ENCODE results near the gene ZNF211. TPM values are rescaled to one million over a fixed set of nuclear protein-coding genes. Genes with fewer than 3 reads are reported as not detected.

Gene ZNF211
- total and polyA plus RNA-seq, 9 of the 15 experiments (the other 6 are each of a cell fraction or from before 2014, with no cell fraction given): 1.3 to 11.6 (median 4.5) TPM

DNA sequence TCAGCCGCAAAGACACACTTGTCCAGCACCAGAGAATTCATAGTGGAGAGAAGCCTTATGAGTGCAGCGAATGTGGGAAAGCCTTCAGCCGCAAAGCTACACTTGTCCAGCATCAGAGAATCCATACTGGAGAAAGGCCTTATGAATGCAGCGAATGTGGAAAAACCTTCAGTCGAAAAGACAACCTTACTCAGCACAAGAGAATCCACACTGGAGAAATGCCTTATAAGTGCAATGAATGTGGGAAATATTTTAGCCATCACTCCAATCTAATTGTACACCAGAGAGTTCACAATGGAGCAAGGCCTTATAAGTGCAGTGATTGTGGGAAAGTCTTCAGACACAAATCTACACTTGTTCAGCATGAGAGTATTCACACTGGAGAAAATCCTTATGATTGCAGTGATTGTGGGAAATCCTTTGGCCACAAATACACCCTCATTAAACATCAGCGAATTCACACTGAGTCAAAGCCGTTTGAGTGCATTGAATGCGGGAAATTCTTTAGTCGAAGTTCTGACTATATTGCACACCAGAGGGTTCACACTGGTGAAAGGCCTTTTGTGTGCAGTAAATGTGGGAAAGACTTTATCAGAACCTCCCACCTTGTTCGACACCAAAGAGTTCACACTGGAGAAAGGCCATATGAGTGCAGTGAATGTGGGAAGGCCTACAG, 12.2 kb upstream of the ZNF211 start (continued):
- TF ChIP-seq CTCF (IDR thresholded peaks at IDR 0.05 in 2 of 3, conservative IDR thresholded peaks at IDR 0.05 in 1 of 3; ENCODE audit: insufficient read depth in 2 of 3, low read depth in 1 of 3, low read length in 3 of 3): no peak
- no peak for TF ChIP-seq NFATC3 (IDR thresholded peaks at IDR 0.05)
- TF ChIP-seq MTA1 (IDR thresholded peaks at IDR 0.05; ENCODE audit: borderline replicate concordance): no peak
- TF ChIP-seq EP400 (IDR thresholded peaks at IDR 0.05): 0 out of 2 replicates have a peak, but pooled peaks have one; percentile 16
- peak; percentile 97 for TF ChIP-seq TRIM28 (IDR thresholded peaks at IDR 0.05)
- no peak for TF ChIP-seq NFIC (IDR thresholded peaks at IDR 0.05)
- TF ChIP-seq TEAD2 (tag; IDR thresholded peaks at IDR 0.05): no peak

DNA sequence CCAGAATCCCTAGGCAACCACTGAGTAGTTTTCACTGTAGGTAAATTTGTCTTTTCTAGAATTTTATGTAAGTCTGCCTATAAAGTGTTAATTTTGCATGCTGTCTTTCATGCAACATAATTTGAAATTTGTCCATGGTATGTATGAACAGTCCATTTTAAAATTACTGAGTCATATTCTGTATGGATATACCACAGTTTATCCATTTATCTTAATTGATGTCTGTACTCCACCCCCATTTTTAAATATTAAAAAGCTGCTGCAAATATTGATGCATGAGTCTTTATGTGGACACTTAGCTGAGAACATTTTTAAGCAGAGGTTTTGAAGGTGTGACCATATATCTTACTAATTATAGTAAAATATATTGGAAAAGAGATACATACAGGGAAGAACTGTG, 9.9 kb upstream of the ZNF211 start:
- CTCF ChIA-PET (ENCODE audit: low intra/inter-chr PET ratio): interaction anchor here (0.7 kb wide), 1 partner anchor 316 kb away, joined by 3 read pairs; no protein-coding TSS in a partner anchor
- Histone ChIP-seq H3K4me1 (replicated peaks in 1 of 2; ENCODE audit: control insufficient read depth in 2 of 2, insufficient read depth in 2 of 2, low read length in 2 of 2) (no peaks in the 10 kb centered on the region), H3K4me3 (no peak overlapping the region), H3K27ac (ENCODE audit: extremely low read depth, low read depth, low read length) (no peak overlapping the region), H3K9me3 (replicated peaks; ENCODE audit: control insufficient read depth, insufficient read depth, low read depth, low read length) (peaks cover 35% of the 10 kb centered on the region), H3K9me1 (ENCODE audit: control insufficient read depth, insufficient read depth, low read length) (no peaks in the 10 kb centered on the region), H3K4me2 (ENCODE audit: insufficient read depth, low read length) (no peak overlapping the region), H3K27me3 (ENCODE audit: control insufficient read depth in 2 of 2, insufficient read depth in 2 of 2, low read length in 2 of 2) (no peaks in the 10 kb centered on the region), H3K36me3 (ENCODE audit: control insufficient read depth, insufficient read depth, low read length) (peaks cover 44% of the 10 kb centered on the region), H3K79me2 (ENCODE audit: control insufficient read depth, insufficient read depth, low read length) (peaks cover 6% of the 10 kb centered on the region; the same call in 1 of the 3 replicates), H4K20me1 (replicated peaks; ENCODE audit: control insufficient read depth, insufficient read depth, low read length) (no peaks in the 10 kb centered on the region), H3K9ac (ENCODE audit: insufficient read depth in 1 of 2, low read depth in 2 of 2, low read length in 2 of 2) (no peak overlapping the region), H2AFZ (ENCODE audit: low read depth, low read length) (no peak overlapping the region)
- FAIRE-seq (no peak), DNase-seq (ENCODE audit: extremely low read depth in 1 of 4, low spot score in 3 of 4) (no peak), ATAC-seq (no peak)
- no TSS peak for BruUV-seq (replicated peaks)
- intact Hi-C loops (cut with micrococcal nuclease) (no loop called here), in situ Hi-C loops (cut with MboI) (no loop called here)
- TF ChIP-seq DMBX1 (CRISPR knock-in tag; IDR thresholded peaks at IDR 0.05; ENCODE audit: borderline replicate concordance): no peak
- TF ChIP-seq, protein P1, sequence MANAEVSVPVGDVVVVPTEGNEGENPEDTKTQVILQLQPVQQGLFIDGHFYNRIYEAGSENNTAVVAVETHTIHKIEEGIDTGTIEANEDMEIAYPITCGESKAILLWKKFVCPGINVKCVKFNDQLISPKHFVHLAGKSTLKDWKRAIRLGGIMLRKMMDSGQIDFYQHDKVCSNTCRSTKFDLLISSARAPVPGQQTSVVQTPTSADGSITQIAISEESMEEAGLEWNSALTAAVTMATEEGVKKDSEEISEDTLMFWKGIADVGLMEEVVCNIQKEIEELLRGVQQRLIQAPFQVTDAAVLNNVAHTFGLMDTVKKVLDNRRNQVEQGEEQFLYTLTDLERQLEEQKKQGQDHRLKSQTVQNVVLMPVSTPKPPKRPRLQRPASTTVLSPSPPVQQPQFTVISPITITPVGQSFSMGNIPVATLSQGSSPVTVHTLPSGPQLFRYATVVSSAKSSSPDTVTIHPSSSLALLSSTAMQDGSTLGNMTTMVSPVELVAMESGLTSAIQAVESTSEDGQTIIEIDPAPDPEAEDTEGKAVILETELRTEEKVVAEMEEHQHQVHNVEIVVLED (CRISPR knock-in tag; IDR thresholded peaks at IDR 0.05): no peak
- no peak for TF ChIP-seq E2F8 (IDR thresholded peaks at IDR 0.05; ENCODE audit: low read depth, partially characterized antibody)
- TF ChIP-seq NCOR1 (IDR thresholded peaks at IDR 0.05): no peak
- POLR2A ChIA-PET: no interaction called here

All from K562 (cell line).